Stimulated activated CD8-positive, alpha-beta memory T cell treated with anti-CD3 and anti-CD28 coated beads, Interleukin-4, amount 100 ng/mL, for 1 hour (primary cell): Measurements from ENCODE around the gene AMDHD2.

ENCODE experiments used
- DNase-seq, 2 donors: peaks; one replicate each; pipeline ENCODE4 v3.0.0-alpha.2; 2020; ENCODE audit warnings: low read depth in 2 of 2, low spot score in 1 of 2

Gene AMDHD2

DNA sequence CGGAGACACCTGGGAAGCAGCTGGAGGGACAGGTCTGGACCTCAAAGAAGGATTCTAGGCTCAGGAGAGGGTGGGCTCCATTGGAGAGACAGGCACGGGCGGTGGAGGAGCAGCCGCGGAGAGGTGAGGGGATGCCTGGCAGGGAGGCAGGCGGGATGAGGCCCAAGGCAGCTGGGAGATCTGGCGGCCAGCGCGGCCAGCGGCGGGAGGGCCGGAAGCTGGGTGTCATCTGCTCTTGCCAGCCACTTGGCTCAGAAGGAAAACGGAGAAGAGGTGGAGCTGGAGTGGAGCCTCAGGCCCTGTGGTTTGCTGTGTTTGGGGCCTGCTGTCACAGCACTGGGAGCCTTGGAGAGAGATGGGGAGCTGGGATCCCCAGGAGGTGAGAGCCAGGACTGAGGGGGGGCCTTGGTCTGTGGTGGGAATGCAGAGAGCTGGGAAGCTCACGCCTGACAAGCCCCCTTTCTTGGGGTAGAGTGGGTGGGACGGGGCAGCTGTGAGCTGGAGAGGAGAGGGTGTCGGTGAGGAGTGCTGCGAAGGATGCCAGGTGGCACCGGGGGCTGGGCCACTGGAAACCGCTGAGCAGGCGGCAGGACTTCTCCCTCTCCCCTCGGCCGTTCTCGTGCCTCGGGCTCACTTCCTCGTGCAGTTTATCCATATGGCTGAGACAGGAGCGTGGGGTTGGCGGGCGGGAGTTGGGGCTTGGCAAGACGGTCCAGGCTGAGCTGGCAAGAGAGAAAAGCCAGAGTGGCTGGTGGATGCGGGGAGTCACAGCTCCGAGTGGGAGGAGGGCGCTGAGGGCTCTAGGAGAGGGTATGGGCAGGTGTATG is 37.2 kb upstream of the AMDHD2 start:
- DNase-seq = no peak

DNA sequence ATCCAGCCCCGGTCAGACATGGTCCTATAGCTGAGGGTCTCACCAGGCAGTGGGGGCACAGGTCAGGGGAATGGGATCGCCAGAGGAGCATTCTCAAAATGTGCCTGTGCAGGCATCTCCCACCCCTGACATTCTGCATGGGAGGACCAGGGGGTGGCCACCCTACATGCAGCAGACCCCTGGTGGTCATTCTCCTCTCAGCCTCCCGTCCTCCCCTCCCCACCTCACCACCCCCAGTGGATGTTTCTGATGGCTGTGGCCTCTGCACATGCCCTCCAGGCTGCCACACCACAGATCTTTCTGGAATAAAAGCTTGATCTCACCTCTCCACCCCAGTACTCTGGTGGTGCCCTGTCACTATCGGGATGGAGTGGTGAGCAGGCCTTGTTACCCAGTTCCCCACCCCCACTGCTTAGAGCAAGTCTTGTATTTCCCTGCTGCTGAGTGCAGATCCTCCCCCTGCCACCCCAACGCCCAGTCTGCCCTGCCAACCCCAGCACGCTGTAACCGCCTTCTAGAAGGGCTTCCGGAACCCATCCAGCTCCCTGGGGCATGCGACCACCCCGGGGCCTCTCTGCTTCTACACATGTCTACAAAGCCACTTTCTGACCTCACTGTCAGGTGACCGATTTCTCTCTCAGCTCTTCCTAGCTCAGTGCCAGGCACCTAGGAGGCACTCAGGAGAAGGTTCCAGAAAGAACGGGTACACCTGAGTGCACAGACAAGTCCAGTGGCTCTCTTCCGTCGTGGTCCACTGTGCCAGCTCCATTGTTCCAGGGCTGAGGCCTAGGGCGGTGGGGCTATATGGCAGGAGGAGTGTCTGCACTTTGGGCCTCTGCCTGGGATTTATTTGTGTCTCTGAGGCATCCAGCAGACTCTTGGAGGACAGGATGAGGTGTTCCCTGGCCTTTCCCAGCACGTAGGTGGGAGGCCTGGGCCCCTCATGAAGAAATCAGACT is 36.0 kb upstream of the AMDHD2 start:
- no peak for DNase-seq

DNA sequence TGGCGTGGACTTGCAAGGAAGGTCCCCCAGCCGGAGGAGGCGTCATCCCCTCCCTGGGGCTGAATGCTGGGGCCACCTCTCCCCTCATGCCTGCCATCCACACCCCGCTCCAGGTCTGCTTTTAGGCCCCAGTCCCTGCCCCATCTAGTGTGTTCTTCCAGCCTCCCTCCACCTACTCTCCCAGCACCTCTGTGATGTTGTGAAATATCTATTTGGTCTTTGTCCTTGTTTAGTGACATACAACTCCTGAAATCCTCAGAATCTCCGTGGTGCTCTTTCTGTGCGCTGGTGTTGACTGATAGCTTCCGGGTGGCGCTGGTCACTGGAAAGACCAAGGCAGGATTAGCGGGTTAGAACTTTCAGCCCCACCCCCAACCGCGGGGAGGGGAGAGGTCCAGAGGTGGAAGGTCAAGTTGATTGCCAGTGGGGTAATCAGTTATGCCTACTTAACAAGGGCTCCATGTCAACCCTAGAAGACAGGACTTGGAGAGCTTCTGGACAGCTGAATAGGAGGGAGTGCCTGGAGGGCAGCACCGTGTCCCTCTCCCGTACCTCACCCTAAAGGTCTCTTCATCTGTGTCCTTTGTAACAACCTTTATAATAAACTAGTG is 35.2 kb upstream of the AMDHD2 start:
- no peak for DNase-seq

DNA sequence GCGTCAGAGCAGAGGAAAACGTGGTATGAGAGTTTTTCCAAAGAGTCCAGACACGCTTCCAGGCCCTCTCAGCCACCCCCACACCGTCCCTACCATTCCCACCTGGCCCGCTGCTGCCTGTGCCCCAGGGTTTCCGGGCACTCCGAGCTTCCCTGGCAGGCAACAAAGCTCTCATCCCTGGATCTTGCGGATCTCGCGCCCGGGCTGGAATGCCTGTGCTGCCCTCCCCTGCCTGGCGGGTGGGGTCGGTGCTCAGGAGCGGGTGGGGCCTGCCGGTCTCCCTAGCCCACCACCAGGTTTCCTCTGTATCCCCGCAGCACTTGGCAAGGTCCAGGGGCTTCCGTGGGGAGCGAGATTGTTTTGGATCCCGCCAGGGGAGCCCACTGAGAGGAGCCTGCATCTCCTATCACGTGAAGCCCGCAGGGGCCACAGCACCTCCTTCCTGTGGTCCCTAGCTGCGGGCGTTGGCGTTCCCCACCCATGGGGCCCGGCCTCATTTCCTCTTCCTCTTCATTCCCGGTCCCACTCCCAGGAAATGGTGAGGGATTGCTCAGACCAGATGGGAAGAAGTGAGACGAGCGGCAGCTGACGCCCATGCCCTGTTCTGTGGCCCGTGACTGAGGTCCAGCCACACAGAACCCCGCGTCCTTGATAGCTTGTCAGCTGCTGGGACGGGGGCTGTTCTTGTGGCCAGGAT is 34.2 kb upstream of the AMDHD2 start:
- DNase-seq = no peak

DNA sequence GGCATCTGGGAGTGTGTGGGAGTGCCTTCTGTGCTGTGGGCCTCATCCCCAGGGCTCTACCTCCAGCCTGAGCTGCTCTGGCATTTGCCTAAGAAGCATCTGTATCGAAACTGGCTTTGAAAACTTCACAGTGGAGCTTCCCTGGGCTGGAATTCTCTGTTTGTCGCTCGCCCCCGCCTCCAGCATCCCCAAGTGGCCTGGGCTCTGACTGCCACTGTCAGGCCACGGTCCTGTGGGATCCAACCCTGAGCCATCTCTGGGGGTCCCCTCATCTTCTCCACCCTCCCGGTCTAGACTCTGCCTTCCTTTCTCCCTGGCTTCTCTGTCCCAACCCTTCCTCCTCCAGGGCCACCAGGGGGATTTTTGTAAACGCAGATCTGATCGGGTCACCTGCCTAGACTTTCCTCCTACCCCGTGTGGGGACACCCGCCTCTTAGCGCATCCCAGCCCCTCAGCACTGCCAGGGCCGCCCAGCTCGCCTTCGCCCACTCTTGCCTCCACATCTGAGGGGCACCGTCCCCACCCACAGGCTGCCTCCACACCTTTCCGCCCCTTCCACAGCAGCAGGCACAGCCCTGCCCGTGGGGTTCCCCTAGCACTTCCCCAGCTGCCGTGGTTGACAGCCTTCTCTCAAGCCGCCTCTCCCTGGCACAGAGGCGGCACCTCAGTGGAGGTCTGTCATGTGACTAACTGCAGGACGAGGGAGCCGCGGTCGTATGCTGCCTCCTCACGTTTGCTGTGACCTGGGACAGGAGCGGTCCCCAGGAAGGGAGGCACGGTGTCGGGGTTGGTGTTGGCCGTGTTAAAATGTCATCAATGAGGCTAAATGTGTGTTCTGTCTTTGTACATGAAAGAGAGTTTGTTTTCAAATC is 33.3 kb upstream of the AMDHD2 start:
- peak; percentile 53 to 60 for DNase-seq

DNA sequence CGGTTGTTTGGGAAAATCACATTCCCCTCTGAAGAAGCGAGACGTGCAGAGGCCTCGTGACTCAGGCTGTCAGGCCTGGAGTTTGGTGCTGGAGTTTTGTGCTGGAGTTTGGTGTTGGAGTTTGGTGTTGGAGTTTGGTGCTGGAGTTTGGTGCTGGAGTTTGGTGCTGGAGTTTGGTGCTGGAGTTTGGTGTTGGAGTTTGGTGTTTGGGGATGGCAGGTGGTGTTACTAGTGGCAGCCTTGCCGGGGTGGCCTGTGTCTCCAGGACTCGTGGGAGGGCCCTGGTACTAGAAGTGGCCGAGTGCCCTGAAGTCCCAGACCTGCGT is 32.7 kb upstream of the AMDHD2 start:
- DNase-seq = no peak

DNA sequence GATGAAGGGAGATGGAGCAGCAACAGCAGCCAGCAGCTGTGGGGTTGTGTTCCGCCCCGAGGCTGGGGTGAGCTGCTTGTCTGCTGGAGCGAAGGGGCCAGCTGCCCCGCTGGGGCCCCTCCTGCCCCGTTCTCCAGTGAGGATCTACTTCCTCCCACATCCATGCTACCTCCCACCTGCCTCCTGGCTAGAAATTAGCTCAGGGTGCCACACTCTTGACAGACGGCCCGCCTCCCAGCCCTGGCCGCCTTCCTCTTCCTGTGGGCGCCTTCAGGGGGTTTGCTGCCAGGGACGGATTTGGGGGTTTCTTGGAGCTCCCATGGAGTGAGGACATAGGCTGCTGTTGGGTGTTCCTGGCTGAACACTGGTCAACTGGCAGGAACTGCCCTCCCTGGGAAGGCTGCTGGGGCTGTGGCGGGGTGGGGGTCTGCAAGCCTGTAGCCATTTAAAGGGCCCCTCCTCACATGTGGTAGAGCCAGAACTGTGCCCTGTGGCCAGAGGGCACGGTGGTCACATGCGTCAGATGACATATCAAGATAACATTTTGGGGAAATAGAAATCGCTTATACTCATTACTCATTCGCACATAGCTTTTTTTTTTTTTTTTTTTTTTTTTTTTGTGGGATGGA is 32.2 kb upstream of the AMDHD2 start:
- no peak for DNase-seq

DNA sequence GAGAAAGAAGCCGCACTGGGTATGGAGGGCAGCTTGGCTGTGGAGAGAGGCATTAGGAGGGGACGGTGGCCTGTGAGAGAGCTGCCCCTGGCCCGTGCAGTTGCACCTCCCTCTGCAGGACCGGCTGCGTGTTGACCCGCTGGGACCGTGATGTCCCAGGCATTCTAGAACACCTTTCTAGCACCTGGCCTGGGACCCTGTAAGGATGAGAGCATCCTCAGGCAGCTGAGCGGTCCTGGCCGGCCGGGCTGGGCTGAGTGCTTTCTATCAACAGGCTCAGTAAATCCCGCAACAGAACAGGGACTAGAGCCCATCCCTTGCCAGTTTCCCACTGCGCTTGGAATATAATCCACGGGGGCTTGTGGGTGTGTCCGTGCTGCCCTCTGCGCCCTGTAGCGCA is 30.6 kb upstream of the AMDHD2 start:
- DNase-seq = no peak

DNA sequence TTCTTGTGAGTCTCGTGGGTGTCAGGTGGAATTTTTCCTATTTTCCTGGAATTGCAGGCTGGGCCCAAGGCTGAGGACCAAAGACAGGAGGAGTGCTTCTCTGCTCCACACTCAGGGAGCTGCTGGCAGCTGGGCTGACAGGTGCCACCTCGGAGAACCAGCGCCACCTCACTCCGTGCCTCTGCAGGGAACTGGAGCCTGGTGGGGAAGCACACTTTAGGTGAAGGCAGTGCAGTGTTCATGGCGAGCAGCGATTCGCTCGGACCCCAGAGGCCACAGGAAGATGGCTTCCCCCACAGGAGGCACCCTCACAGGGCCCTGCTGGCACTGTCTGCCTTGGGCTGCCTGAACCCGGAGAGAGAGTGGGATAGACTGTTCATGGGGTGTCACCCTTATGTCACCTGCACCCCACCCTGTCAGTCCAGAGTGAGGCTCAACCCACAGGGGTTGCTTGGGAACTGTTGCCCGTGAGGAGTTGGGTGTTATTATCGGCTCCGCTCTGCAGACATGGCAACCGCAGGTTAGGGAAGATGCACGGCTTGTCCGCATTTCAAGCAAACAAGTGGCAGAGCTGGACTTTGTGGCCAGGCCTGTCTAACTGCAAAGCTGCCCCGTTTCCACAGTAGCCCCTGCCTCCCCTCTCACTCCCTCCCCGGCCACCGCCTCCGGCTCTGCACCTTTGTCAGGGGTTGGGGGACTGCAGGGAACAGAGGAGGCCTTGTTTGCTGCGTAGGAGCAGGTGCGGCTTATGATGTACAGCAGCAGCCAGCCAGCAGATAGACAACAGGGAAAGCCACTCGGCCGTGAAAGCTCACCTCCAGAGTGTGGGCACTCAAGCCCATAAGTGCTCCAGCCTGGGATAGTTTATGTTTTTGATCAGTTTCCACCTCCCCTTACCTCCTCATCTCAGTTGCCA is 29.7 kb upstream of the AMDHD2 start:
- DNase-seq = no peak

DNA sequence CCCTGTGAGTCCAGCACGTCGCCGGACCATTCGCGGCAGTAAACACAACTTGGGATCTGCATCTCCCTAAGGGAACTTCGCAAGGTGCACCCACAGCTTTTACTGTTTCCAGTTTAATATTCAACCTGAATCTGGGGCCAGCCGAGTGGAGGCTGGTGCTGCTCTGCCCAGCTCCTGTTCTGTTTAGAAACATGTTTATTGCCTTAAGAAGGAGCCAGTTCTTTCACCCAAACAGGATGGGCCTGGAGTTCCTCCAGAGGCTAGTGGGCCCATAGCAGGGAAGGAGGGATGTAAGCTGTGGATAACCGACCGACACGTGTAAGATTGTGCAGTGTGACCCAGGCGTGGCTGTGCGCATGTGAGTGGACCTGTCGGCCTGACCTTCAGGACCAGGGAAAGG is 27.9 kb upstream of the AMDHD2 start:
- DNase-seq = no peak

DNA sequence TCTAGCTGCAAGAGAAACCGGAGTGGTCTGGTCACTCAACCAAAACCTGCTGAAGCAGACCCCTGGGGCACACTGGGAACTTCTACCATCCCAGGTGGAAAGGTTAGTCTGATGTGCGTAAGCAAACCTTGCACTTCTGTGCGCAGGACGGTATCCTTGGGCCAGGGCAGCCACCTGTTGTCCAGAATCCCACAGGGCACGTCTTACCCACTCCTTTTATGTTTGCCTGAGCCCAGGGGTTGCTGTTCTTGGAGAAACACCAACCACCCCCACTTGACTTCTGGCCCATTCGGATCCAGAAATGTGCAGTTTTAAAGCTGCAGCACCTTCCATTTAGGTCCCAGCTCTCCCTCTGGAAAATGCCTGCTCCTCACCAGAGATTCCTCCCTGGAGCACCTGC is 26.6 kb upstream of the AMDHD2 start:
- DNase-seq = no peak

DNA sequence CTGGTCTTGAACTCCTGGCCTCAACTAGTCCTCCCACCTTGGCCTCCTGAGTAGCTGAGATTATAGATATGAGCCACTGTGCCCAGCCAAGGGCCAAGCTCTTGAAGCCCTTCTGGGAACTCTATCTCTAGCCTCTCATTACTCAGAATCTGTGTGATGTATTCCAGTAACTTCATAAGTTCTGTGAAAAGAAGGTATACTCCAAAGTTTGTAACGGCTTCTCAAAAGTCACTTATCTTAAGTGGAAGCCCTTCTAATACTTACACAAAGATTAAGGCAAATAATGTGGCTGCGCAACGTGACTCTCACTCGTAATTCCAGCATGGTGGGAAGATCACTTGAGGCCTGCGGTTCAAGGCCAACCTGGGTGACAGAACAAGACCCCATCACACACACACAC is 25.6 kb upstream of the AMDHD2 start:
- DNase-seq = no peak

DNA sequence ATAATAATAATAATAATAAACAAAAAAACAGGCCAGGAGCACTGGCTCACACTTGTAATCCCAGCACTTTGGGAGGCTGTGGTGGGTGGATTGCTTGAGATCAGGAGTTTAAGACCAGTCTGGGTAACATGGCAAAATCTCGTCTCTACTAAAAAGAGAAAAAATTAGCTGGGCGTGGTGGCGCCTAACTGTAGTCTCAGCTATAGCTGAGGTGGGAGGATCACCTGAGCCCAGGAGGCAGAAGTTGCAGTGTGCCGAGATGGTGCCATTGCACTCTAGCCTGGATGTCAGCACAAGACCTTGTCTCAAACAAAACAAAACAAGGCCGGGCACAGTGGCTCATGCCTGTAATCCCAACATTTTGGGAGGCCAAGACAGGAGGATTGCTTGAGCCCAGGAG is 25.1 kb upstream of the AMDHD2 start:
- no peak for DNase-seq

DNA sequence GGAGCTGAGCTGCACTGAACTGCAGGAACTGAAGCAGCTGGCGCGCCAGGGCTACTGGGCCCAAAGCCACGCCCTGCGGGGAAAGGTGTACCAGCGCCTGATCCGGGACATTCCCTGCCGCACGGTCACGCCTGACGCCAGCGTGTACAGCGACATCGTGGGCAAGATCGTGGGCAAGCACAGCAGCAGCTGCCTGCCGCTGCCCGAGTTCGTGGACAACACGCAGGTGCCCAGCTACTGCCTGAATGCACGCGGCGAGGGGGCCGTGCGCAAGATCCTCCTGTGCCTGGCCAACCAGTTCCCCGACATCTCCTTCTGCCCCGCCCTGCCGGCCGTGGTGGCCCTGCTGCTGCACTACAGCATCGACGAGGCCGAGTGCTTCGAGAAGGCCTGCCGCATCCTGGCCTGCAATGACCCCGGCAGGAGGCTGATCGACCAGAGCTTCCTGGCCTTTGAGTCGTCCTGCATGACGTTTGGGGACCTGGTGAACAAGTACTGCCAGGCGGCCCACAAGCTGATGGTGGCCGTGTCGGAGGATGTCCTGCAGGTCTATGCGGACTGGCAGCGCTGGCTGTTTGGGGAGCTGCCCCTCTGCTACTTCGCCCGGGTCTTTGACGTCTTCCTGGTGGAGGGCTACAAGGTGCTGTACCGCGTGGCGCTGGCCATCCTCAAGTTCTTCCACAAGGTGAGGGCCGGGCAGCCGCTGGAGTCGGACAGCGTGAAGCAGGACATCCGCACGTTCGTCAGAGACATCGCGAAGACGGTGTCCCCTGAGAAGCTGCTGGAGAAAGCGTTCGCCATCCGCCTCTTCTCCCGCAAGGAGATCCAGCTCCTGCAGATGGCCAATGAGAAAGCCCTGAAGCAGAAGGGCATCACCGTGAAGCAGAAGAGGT is 23.7 kb upstream of the AMDHD2 start:
- no peak for DNase-seq

DNA sequence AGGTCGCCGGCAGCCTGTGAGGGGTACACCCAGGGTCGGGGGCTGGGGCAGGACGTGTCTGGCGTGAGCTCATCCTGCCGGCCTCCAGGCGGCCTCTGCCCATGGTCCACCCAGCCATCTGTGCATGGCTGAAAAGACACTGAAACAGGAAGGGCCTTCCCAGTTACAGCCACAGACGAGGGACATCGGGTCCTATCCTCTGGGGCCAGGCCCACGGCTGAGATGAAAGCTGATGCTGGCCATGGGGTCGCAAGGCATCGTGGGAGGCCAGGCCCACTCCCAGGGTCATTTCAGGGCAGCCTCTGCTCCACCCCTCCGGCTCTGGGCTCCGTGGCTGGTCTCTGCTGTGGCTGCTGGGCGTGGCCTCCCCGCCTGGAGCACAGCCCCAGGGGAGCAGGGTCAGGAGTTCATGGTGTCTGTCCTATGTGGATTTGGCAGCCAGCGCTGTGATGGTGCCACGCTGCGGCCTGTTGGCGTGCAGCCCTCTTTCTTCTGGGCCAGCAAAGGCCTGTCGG is 23.0 kb upstream of the AMDHD2 start:
- DNase-seq = no peak

DNA sequence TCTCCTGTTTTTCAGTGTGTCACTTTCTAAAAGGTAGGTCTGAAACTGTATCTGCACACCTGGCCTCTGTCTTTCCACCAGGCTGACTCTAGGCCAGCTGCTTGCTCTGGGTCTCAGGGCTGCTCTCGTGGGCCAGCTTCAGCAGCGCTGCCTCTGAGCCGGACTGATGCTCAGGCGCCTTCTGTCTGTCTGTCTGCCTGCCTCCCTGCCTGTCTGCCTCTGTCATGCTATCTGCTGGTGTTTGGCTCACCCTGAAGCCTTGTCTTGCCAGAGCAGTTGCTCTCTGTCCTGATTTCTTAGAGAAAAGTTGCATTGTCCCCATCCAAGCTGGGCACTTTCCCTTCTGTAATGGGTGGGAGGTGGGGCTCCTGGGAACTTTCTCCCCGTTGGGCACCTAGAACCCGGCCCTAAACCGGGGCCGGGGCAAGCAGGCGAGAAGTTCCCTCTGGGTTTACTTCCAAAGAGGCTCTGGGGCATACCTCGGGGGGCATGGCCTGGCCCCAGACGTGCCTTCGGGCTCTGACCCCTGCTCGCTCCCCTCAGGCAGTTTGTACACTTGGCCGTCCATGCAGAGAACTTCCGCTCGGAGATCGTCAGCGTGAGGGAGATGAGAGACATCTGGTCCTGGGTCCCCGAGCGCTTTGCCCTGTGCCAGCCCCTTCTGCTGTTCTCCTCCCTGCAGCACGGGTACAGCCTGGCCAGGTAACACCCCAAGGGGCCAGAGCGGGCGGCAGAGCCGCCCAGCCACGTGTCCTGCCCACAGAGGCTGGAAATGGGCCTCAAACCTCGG is 22.3 kb upstream of the AMDHD2 start:
- DNase-seq = no peak
